GM21381 (cell line): ENCODE results near the gene TBC1D22B.

Source experiments
- ATAC-seq: cut with Tn5 transposase; IDR thresholded peaks from one replicate; pipeline ENCODE4 v1.9.1; 2021; ENCODE audit warnings: mild to moderate bottlenecking, moderate library complexity; ENCODE audit not compliant: unreplicated experiment

Gene TBC1D22B, protein sequence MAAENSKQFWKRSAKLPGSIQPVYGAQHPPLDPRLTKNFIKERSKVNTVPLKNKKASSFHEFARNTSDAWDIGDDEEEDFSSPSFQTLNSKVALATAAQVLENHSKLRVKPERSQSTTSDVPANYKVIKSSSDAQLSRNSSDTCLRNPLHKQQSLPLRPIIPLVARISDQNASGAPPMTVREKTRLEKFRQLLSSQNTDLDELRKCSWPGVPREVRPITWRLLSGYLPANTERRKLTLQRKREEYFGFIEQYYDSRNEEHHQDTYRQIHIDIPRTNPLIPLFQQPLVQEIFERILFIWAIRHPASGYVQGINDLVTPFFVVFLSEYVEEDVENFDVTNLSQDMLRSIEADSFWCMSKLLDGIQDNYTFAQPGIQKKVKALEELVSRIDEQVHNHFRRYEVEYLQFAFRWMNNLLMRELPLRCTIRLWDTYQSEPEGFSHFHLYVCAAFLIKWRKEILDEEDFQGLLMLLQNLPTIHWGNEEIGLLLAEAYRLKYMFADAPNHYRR

DNA sequence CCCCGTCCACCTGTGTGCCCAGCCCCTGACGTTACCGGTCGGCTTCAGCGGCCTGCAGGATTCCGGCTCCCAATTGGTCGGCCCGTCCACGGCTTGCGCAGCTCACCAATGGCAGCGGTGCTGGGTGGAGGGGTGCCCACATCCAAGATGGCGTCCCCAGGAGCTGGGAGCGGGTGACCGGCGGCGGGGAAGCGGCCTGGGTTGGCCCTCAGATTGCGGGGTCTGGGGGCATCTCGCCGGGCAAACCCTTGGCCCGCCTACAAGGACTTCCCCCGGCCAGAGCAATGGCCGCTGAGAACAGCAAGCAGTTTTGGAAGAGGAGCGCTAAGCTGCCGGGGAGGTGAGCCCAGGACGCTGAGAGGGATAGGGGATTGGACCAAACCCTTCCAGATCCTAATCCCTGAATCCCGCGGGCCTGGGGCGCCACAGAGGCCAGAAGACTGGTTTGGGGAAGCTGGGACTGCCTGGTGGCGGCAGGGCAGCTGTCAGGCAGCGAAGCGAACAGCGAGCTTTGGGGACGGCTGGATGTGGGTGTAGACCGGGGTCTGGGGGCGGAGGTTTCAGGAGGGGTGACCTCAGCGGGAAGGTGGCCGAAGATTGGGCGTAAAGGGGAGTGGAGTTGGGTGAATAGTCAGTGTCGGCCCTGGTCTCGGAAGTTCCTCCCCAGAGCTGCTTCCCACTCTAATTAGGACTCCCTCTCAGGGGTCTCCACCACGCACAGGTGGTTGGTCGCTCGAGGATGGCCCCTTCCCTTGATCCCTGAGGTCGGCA is at the start of gene TBC1D22B, which contains the start of gene TMEM217:
TBC1D22B (plus strand) TSS at position 139 of the 771 bp plus-strand sequence; CDS start at position 285, 146 bp downstream.
TMEM217 (minus strand) TSS at position 511 of the 771 bp plus-strand sequence. CDS start 39,114 bp downstream, outside the sequence.
- ATAC-seq, result peak; percentile 95

DNA sequence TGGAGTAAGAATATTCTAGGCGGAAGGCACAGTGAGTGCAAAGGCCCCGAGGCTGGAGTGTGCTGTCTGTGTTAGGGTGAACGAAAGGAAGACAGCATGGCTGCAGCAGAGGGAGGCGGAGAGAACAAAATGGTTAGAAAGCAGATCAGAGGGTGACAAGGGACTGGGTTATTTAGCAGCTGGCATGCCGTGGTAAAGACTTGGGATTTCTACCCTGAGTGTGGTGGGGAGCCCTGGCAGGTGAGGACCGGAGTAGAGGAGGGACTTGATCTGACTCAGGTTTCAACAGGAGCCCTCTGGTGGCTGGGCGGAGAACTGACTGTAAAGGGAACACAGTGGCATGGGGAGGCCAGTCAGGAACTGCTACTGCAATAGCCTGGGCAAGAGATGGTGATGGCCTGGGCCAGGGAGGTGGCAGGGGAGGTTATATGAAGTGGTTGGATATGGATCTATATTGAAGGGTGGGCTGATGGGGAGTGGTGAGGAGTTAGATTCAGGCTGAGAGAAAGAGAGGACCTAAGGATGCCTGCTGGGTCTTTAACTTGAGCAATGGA is 49.6 kb upstream of the TBC1D22B start:
- ATAC-seq, result no peak

DNA sequence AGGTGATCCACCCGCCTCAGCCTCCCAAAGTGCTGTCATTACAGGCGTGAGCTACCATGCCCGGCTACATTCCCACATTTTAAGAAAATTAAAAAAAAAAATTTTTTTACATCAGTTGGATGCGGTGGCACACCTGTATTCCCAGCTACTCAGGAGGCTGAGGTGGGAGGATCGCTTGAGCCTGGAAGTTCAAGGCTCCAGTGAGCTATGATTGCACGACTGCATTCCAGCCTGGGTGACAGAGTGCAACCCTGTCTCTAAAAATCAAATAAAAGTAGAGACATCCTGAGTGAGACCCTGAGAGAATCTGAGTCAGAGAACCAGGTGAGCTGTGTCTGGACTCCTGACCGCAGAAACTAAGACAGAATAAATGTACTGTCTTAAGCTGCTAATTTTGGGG is 48.8 kb upstream of the TBC1D22B start:
- no peak for ATAC-seq

DNA sequence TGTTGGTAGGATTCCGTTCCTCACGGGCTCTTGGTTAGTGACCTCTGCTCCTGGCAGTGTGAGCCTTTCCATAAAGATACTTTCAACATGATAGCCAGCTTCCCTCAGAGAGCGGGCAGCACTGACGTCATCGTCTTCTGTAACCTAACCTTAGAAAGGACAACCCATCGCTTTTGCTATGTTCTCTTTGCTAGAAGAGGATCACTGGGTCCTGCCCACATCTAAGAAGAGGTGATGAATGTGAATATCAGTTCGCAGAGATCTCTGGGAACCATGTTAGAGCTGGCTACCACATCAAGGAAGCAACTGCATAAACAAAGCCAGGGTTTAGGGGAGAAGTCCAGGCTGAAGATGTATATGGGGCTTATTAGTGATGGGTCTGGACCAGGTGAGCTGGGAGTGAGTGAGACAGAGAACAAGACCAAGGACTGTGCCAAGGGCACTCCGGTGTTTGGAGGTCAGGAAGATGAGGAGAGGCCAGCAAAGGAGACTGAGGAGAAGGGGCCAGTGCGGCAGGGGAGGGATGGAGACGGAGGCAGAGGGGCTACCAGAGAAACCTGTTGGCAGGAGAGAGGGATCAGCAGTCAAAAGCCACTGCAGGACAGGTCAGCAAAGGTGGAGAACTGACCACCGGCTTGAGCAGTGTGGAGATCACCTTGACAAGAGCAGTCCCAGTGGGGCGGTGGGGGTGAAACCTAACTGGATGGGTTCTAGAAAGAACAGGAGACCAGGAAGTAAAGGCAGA is 47.9 kb upstream of the TBC1D22B start:
- no peak for ATAC-seq

DNA sequence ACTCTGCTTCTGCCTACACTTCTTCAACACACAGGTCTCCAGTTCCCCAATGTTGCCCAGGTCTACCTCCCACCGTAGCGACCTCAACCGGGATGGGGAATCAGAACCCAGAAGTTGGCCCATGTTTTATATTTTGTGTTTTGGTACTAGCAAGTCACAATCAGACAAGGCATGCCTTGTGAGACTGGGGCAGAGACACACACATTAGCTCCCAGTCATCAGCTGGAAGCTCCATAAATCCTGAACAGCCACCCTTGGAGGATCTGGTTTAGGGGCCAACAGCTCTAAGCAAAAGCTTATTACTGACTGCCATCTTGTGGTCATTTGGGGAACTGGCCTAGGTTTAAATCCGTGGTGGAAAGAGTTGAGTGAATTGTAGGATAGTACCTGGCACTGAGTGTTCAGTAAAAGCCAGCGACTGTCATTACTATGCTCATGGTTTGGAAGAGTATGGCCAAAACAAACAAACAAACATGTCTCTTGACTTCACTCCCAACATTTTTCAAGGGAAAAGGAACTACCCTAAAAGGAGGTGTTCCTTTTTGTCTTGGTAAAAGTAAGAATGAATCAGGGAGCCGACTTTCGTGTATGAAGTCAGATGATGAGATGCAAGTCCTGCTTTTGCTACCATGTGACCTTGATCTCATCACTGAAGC is 47.1 kb upstream of the TBC1D22B start:
- ATAC-seq, result no peak

DNA sequence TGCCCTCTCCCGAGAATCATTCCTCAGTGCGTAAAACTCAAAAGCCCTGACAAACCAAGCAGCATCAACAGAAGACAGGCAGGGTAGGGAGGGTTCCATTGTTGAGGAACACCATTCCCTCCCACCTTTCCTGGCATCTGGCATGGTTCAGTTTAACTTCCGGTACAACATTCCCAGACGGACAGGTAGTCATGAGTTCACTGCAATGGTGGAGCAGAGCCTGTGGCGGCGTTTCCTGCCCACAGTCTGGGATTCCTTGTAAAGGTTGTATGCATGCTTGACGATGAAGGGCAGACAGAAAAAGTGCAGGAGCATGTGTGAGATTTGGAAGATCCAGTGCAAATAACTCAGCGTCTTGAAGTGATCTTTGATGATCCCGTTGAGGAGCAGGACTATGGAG is 45.3 kb upstream of the TBC1D22B start:
- no peak for ATAC-seq

DNA sequence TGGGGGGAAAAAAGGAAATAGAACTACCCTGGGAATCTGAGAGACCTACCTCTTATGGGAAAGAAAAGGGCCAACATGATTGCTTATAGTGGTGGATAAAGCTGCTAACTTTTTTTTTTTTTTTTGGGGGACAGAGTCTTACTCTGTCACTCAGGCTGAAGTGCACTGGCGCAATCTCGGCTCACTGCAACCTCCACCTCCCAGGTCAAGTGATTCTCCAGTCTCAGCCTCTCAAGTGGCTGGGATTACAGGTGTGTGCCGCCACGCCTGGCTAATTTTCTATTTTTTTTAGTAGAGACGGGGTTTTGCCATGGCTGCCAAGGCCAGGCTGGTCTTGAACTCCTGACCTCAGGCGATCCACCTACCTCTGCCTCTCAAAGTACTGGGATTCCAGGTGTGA is 39.5 kb upstream of the TBC1D22B start:
- no peak for ATAC-seq

DNA sequence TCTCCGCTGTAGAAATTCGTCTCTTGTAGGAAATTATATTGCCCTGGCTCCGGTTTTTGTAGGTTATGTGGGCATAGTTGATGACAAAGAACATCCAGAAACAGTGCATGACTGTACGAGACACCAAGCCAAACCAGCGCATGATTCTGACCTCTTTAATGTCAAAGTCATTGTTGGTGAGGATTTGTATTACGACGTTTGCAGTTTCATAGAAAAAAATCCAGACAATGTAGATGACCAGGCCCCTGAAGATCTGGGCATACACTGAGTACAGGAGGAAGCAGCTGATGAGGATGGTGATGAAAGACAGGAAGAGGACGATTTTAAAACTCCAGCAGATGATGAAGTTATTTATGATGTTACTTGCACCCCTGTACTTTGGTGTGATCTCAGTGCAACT is 39.1 kb upstream of the TBC1D22B start:
- no peak for ATAC-seq

DNA sequence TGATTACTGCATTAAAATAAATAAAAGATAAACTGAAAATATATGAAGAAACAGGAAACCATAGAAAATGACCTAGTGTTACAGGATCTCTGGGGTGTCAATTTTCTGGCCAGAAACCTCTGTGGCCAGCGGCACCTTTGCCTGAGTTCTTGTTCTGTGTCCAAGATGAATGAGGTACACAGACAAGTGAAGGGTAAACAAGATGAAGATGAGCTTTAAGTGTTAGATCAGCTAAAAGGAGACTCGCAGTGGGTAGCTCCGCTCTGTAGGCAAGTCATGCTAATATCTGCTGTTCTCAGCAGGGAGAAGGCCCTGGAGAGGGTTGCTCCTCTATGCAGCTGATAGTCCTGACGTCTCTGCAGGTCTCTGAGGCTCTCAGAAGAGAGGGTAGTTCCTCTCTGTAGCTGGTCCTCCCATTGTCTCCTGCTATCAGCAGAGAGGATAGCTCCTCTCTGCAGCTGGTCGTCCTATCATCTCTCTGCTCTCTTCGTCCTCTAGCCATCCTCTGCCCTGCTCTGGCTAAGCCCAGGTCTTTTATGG is 35.9 kb upstream of the TBC1D22B start:
- peak; percentile 19 for ATAC-seq

DNA sequence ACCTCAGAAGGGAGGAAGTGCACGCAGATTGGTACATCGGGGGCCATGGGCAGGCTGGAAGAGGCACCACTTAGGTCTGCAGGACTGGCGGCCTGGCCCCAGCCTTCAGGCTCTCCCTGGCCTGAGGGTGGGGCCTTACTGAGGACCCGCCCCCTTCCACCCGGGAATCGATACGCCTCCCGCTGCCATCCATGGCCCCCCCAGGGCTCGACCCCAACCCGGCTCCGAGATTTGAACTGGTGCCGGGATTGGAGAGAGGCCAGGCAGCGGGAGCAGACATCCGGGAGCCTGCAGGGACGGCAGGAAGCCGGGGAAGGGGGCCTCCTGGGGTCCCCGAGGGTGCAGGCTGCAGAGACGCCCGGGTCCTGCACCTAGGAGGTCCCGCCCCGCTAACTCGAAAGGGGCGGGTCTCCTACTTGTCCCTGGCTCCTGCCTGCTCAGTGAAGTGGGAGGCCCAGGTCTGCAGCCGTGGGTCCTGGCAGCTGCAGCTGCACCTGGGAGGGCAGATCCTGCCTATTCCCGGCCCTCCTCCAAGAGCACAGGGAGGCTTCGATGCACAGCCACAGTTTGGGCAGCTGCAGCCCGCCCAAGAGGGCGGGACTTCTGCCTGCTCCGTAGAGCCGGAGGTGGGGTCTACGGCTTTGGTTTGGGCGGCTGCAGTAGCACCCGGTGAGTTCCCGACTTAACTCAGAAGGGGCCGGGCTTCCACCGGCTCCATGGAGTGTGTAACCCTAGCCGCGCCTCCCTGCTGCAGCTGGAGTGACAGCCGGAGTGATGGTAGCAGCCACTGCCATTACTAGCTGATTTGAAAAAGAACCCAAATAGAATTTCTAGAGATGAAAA is 35.2 kb upstream of the TBC1D22B start:
- ATAC-seq, result peak; percentile 87

DNA sequence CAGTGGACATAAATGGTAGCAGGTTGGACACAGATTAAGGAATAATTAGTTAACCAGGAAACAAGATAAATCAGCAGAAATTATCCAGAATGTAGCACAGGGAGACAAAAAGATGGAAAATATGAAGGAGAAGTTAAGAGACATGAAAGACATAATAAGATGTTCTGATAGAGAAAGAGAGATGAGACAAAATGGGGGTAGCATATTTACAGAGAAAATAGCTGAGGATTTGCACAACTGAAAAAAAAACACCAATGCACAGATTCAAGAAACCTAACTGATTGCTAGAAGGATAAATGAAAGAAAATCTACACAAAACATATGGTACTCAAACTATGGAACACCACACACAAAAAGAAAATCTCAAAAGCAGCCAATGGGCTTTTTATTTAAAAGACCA is 34.6 kb upstream of the TBC1D22B start:
- ATAC-seq, result no peak

DNA sequence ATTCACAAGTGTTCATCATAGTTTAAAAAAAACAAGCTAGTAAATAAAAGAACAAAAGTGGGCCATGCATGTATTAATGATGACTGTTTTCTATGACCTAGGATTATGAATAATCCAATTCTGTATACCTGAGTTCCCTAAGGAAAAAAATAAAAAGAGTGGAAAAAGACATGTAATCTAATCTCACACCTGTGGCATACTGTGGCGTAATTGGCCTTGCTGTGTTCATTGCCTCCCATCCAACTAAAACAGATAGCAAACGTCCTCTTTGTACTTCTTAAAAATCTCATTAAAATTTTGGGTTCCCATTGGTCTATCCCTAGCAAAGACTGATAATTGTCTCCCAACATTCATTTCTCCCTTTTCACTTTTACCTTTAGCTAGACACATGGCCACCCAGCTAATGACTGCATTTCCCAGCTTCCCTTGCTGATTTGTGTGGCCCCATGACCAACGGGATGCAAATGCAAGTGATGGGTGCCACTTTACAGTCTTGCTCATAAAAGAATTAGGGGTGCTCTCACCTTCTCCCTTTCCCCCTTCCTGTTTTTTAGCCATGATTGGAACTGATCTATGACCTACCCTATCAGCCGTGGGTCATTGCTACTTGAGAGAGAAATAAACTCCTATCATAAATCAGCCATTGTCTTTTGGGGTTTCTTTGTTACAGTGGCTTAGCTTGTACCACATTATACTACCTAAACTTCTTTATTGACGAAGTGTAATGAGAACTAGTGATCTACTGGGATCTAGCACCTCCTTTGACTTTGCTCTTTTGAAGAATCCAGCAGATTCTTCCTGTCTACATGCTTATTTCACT is 32.0 kb upstream of the TBC1D22B start:
- ATAC-seq, result no peak

DNA sequence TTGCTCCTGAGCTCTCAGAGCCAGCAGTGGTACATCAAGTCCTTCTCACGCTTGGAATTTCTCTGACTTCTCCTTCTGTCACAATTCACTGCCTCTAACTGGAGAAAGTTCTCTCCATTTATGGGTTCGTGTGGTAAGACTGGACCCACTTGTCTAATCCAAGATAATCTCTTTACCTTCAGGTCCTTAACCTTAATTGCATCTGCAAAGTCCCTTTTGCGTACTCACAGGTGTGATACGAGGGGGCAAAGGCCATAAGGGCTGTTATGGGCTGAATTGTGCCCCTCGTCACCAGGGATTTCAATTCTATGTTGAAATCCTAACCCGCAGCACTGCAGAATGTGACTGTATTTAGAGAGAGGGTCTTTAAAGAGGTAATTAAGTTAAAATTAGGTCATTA is 27.5 kb upstream of the TBC1D22B start:
- no peak for ATAC-seq

DNA sequence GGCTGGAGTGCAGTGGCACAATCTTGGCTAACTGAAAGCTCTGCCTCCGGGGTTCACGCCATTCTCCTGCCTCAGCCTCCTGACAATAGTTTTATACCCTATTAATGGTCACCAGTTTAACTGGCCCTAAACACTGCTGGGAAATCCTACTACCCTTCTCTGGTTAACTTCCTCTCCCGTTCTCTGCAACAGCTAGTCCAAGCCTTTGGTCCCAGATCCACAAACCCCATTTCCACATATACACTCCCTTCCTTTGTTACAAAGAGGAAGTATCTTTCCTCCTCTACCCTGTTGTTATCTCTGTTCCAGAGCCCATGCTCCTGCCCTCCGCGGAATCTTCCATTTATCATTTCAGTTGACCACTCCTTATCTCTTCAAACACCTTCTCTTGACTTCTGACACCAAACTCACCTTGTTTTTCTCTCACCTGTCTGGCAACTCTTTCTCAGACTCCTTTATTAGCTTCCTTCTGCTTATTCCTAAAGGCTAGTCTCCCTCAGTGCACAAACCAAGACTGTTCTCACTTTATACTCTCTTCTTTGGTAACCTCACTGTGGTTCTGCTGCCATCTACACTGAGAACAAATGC is 25.0 kb upstream of the TBC1D22B start:
- no peak for ATAC-seq

DNA sequence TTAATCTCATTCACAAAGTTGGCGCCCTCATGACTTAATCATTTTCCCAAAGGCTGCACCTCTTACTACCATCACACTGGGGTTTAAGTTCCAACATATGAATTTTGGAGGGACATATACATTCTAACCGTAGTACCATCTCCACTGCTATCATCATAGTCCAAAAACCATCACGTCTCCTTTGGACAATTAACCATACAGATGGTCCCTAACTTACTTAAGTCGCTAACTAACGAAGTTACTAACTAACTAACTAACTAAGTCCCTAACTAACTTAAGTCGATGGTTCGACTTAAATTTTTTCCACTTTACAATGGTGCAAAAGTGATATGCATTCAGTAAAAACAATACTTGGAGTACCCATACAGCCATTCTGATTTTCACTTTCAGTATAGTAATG is 24.0 kb upstream of the TBC1D22B start:
- ATAC-seq, result no peak

DNA sequence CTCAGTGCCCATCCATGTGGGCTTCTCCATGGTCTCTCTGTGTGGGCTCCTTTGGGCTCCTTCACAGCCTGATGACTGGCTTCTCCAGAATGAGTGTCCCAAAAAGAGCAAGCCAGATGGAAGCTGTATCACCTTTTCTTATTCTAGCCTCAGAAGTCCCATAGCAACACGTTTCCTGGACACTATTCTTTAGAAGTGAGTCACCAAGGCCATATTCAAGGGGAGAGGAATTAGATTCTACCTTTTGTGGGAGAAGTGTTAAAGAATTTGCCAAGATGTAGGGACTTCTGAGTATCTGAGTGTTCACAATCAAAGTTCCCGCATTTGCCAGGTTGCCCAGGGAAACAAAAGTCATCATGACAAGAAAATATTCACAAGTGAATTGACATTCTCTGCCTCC is 20.7 kb upstream of the TBC1D22B start:
- no peak for ATAC-seq

DNA sequence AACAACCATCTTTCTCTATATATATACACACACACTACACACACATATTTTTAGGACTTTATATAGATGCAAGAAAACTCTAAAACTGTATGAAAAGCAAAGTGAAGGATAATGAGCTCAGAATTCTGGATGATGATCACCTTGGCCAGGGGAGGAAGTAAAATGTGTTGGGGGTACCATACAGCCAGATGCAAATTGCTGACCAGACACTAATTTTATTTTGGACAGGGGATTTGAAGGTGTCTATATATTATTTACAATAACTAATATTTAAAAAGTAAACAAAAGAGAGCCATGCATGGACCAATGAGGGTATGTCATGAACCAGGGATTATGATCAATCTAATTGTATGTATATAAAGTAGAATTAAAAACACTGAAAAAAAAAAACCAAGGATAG is 19.8 kb upstream of the TBC1D22B start:
- no peak for ATAC-seq

DNA sequence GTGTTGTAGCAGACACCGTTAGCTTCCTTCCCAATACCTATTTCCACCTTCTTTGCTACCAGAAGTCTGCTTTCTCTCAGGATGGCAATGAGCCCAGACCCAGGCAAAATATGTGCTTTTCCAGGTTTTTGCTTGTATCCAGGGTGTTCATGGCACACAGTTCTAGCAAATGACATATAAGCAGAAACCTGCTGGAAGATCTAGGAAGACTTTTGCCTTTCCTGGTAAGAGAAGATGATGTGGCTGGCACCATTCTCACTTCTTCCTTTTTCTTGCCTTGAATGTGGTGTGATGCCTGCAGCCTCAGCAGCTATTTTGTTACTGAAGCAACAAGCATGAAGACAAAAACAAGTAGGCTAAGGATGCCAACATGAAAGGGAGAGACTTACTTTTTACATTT is 19.2 kb upstream of the TBC1D22B start:
- ATAC-seq, result no peak
